ENCODE measurements around the gene ROCK2. TPM values are rescaled to one million over a fixed set of nuclear protein-coding genes. Genes with fewer than 3 reads are reported as not detected.

Gene ROCK2
- polyA plus RNA-seq, 3 donors: 2.8 to 10.2 (median 4.3) TPM

DNA sequence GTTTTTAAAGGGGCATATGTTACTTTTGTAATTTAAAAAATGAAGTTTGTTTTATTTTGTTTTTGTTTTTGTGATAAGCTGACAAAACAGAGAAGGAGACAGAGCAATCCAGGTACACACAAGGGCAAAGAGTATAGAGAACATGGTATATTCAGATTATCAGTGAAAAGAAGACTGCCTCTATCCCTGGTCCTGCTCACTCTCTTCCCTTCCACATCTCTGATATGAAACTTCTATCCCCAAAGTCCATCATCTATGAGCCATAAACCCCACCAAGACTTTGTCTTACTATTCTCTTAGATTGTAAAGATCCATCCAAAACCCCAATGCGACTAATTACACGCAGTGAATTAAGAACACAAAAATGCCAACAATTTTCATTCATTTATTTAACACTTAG is 16.6 kb downstream of the ROCK2 start:
- no peak overlapping the region for H2AFZ ChIP-seq (ENCODE audit: insufficient read depth, low read depth, low read length, poor library complexity, severe bottlenecking)
- H3K27me3 ChIP-seq (ENCODE audit: control insufficient read depth in 2 of 2, insufficient read depth in 2 of 2, low read length in 2 of 2): no peaks in the 10 kb centered on the region
- H3K27ac ChIP-seq (ENCODE audit: low read depth in 1 of 2, low read length in 2 of 2): no peak overlapping the region
- no CpG with 5 or more reads among the region's 2 CpGs for WGBS (ENCODE audit: insufficient coverage)
- Mint-ChIP-seq H3K27me3 (ENCODE audit: low read depth in 3 of 3) (no peaks in the 10 kb centered on the region), H3K27ac (peak overlapping the region in 1 of 7 donors; percentile 51), H3K36me3 (peaks cover 0 to 3% of the 10 kb centered on the region in 2 donors), H3K4me3 (no peak overlapping the region), H3K9me3 (peaks cover 0 to 3% (median 0%) of the 10 kb centered on the region in 7 donors), H3K4me1 (peaks cover 25% of the 10 kb centered on the region)
- peaks cover 88% of the 10 kb centered on the region for H4K20me1 ChIP-seq (ENCODE audit: insufficient read depth, low read length)
- H3K36me3 ChIP-seq (replicated peaks in 1 of 2; ENCODE audit: control insufficient read depth in 1 of 2, insufficient read depth in 2 of 2, low read length in 2 of 2): no peaks in the 10 kb centered on the region
- TF ChIP-seq, protein P1, sequence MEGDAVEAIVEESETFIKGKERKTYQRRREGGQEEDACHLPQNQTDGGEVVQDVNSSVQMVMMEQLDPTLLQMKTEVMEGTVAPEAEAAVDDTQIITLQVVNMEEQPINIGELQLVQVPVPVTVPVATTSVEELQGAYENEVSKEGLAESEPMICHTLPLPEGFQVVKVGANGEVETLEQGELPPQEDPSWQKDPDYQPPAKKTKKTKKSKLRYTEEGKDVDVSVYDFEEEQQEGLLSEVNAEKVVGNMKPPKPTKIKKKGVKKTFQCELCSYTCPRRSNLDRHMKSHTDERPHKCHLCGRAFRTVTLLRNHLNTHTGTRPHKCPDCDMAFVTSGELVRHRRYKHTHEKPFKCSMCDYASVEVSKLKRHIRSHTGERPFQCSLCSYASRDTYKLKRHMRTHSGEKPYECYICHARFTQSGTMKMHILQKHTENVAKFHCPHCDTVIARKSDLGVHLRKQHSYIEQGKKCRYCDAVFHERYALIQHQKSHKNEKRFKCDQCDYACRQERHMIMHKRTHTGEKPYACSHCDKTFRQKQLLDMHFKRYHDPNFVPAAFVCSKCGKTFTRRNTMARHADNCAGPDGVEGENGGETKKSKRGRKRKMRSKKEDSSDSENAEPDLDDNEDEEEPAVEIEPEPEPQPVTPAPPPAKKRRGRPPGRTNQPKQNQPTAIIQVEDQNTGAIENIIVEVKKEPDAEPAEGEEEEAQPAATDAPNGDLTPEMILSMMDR (IDR thresholded peaks at IDR 0.05): no peak
- no peak overlapping the region for H3K4me3 ChIP-seq (replicated peaks in 1 of 3; ENCODE audit: low read depth in 2 of 3, low read length in 3 of 3)
- intact Hi-C loops (cut with micrococcal nuclease): no loop called here
- H3K79me2 ChIP-seq (ENCODE audit: insufficient read depth, low read length): peaks cover 91% of the 10 kb centered on the region
- peaks cover 9 to 25% of the 10 kb centered on the region in 2 donors for H3K4me1 ChIP-seq (ENCODE audit: control insufficient read depth in 1 of 2, insufficient read depth in 2 of 2, low read length in 2 of 2)
- H3K9ac ChIP-seq (ENCODE audit: insufficient read depth, low read length, poor library complexity, severe bottlenecking): no peak overlapping the region
- H3K4me2 ChIP-seq (replicated peaks; ENCODE audit: extremely low read depth, low read length, poor library complexity, severe bottlenecking): no peak overlapping the region
- DNase-seq: no peak
- H3K9me3 ChIP-seq (replicated peaks in 1 of 2; ENCODE audit: control insufficient read depth in 1 of 2, insufficient read depth in 1 of 2, low read length in 2 of 2): no peaks in the 10 kb centered on the region

DNA sequence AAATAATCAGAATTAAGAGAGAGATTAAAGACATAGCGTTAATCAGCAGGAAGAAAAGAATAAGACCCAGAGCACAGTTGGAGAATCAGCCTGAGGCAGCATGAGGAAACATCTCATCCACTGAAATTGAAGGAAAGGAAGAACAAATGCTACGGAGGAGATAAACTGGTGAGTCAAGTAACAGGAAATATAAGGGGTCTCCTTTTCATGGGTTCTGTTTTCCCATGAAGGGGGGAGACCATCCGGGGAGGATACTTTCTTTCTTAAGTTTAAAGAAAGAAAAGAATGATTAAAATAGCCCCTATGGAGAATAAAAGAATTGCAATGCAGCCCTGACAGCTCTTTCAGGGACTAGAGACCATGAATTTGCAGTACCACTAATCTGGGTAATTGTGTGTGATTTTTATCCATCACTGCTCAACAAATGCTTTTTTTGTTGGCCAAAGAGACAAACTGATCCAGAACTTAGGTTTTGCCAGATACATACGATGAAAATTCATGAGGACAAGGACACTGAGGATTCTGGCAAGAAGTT is 17.7 kb downstream of the ROCK2 start:
- peak overlapping the region in 1 of 2 donors; percentile 61 for H3K27ac ChIP-seq (ENCODE audit: low read depth in 1 of 2, low read length in 2 of 2)
- no peaks in the 10 kb centered on the region for H3K27me3 Mint-ChIP-seq (ENCODE audit: low read depth in 3 of 3)
- peaks cover 87% of the 10 kb centered on the region for H4K20me1 ChIP-seq (ENCODE audit: insufficient read depth, low read length)
- H3K9ac ChIP-seq (ENCODE audit: insufficient read depth, low read length, poor library complexity, severe bottlenecking): peak overlapping the region; percentile 45
- TF ChIP-seq, protein P1 (IDR thresholded peaks at IDR 0.05): no peak
- H3K79me2 ChIP-seq (ENCODE audit: insufficient read depth, low read length): peaks cover 91% of the 10 kb centered on the region
- no peak overlapping the region for H3K27ac Mint-ChIP-seq
- no peaks in the 10 kb centered on the region for H3K27me3 ChIP-seq (ENCODE audit: control insufficient read depth in 2 of 2, insufficient read depth in 2 of 2, low read length in 2 of 2)
- H2AFZ ChIP-seq (ENCODE audit: insufficient read depth, low read depth, low read length, poor library complexity, severe bottlenecking): no peak overlapping the region
- peak overlapping the region; percentile 17 to 47 (median 35) for H3K4me3 ChIP-seq (replicated peaks in 1 of 3; ENCODE audit: low read depth in 2 of 3, low read length in 3 of 3)
- no peak overlapping the region for H3K4me3 Mint-ChIP-seq
- H3K4me1 ChIP-seq (ENCODE audit: control insufficient read depth in 1 of 2, insufficient read depth in 2 of 2, low read length in 2 of 2): peaks cover 9 to 25% of the 10 kb centered on the region in 2 donors
- 47% methylated on average over 3 of the region's 4 CpGs for WGBS (ENCODE audit: insufficient coverage)
- intact Hi-C loops (cut with micrococcal nuclease): no loop called here
- no peak for DNase-seq
- no peaks in the 10 kb centered on the region for H3K9me3 ChIP-seq (replicated peaks in 1 of 2; ENCODE audit: control insufficient read depth in 1 of 2, insufficient read depth in 1 of 2, low read length in 2 of 2)
- peaks cover 29% of the 10 kb centered on the region for H3K4me1 Mint-ChIP-seq
- H3K4me2 ChIP-seq (replicated peaks; ENCODE audit: extremely low read depth, low read length, poor library complexity, severe bottlenecking): peak overlapping the region; percentile 48
- H3K36me3 Mint-ChIP-seq: peaks cover 0 to 3% of the 10 kb centered on the region in 2 donors
- no peaks in the 10 kb centered on the region for H3K9me3 Mint-ChIP-seq
- H3K36me3 ChIP-seq (replicated peaks in 1 of 2; ENCODE audit: control insufficient read depth in 1 of 2, insufficient read depth in 2 of 2, low read length in 2 of 2): no peaks in the 10 kb centered on the region
